ENCODE data around the gene STOM.

Gene STOM

GRCh38 chr9:121326901-121327613 lies 43.0 kb downstream of the STOM start:
- TF ChIP-seq PKNOX1 (IDR thresholded peaks at IDR 0.05): no peak
- no peak for TF ChIP-seq SUZ12 (IDR thresholded peaks at IDR 0.05)
- TF ChIP-seq HDGF (IDR thresholded peaks at IDR 0.05; ENCODE audit: borderline replicate concordance): no peak
- no peak for TF ChIP-seq BHLHE40 (IDR thresholded peaks at IDR 0.05; ENCODE audit: borderline replicate concordance)
- no peak for DNase-seq (ENCODE audit: extremely low spot score)
- ChIA-PET CTCF (no interaction called here), POLR2A (interaction anchor here (1.3 kb wide), 1 partner anchor 83 kb away, joined by 3 read pairs; no protein-coding TSS in a partner anchor)

- DNase-seq (ENCODE audit: extremely low spot score): no peak
- ChIA-PET POLR2A (no interaction called here), CTCF (no interaction called here)
- TF ChIP-seq TARDBP (IDR thresholded peaks at IDR 0.05): no peak
- TF ChIP-seq CTBP1 (IDR thresholded peaks at IDR 0.05; ENCODE audit: borderline replicate concordance): no peak
- TF ChIP-seq ELF4 (IDR thresholded peaks at IDR 0.05): no peak
- TF ChIP-seq FOXK2 (IDR thresholded peaks at IDR 0.05): no peak
- no peak for TF ChIP-seq SP1 (IDR thresholded peaks at IDR 0.05)
- no peak for TF ChIP-seq FOXA1 (IDR thresholded peaks at IDR 0.05)
- TF ChIP-seq BHLHE40 (IDR thresholded peaks at IDR 0.05; ENCODE audit: borderline replicate concordance): no peak
- no peak for TF ChIP-seq SUZ12 (IDR thresholded peaks at IDR 0.05)
- no peak for TF ChIP-seq L3MBTL2 (conservative IDR thresholded peaks at IDR 0.05)
- no peak for TF ChIP-seq HDGF (IDR thresholded peaks at IDR 0.05; ENCODE audit: borderline replicate concordance)
These were observed 43.8 kb downstream of the STOM start for GRCh38 chr9:121326130-121326838.

GRCh38 chr9:121325387-121325786 lies 44.7 kb downstream of the STOM start:
- POLR2A ChIA-PET: no interaction called here
- no peak for DNase-seq (ENCODE audit: extremely low spot score)

GRCh38 chr9:121324755-121325154 lies 45.3 kb downstream of the STOM start:
- ChIA-PET CTCF (no interaction called here), POLR2A (no interaction called here)
- no peak for TF ChIP-seq NFRKB (IDR thresholded peaks at IDR 0.05)
- TF ChIP-seq CTBP1 (IDR thresholded peaks at IDR 0.05; ENCODE audit: borderline replicate concordance): no peak
- no peak for DNase-seq (ENCODE audit: extremely low spot score)

More at GRCh38 chr9:121325387-121325786, 44.7 kb downstream of the STOM start:
- TF ChIP-seq LEF1 (IDR thresholded peaks at IDR 0.05; ENCODE audit: borderline replicate concordance) (no peak), HDGF (IDR thresholded peaks at IDR 0.05; ENCODE audit: borderline replicate concordance) (no peak), L3MBTL2 (conservative IDR thresholded peaks at IDR 0.05) (no peak), ARNT (IDR thresholded peaks at IDR 0.05) (no peak), ELF4 (IDR thresholded peaks at IDR 0.05) (no peak), ZNF384 (IDR thresholded peaks at IDR 0.05) (no peak), NFRKB (IDR thresholded peaks at IDR 0.05) (no peak), SUZ12 (IDR thresholded peaks at IDR 0.05) (no peak), FOXK2 (IDR thresholded peaks at IDR 0.05) (no peak), PKNOX1 (IDR thresholded peaks at IDR 0.05) (no peak), FOXA1 (IDR thresholded peaks at IDR 0.05) (no peak), CTBP1 (IDR thresholded peaks at IDR 0.05; ENCODE audit: borderline replicate concordance) (no peak), BHLHE40 (IDR thresholded peaks at IDR 0.05; ENCODE audit: borderline replicate concordance) (no peak), FOXM1 (IDR thresholded peaks at IDR 0.05; ENCODE audit: borderline replicate concordance) (no peak), TARDBP (IDR thresholded peaks at IDR 0.05) (no peak), SP1 (IDR thresholded peaks at IDR 0.05) (no peak)
- CTCF ChIA-PET: no interaction called here

- TF ChIP-seq SUZ12 (IDR thresholded peaks at IDR 0.05) (no peak), LEF1 (IDR thresholded peaks at IDR 0.05; ENCODE audit: borderline replicate concordance) (no peak), ARNT (IDR thresholded peaks at IDR 0.05) (no peak), PKNOX1 (IDR thresholded peaks at IDR 0.05) (no peak), HDGF (IDR thresholded peaks at IDR 0.05; ENCODE audit: borderline replicate concordance) (no peak), BHLHE40 (IDR thresholded peaks at IDR 0.05; ENCODE audit: borderline replicate concordance) (no peak), CTBP1 (IDR thresholded peaks at IDR 0.05; ENCODE audit: borderline replicate concordance) (no peak), SP1 (IDR thresholded peaks at IDR 0.05) (no peak), ZNF384 (IDR thresholded peaks at IDR 0.05) (no peak), FOXM1 (IDR thresholded peaks at IDR 0.05; ENCODE audit: borderline replicate concordance) (no peak), ELF4 (IDR thresholded peaks at IDR 0.05) (no peak), FOXK2 (IDR thresholded peaks at IDR 0.05) (no peak), FOXA1 (IDR thresholded peaks at IDR 0.05) (no peak), NFRKB (IDR thresholded peaks at IDR 0.05) (no peak), L3MBTL2 (conservative IDR thresholded peaks at IDR 0.05) (no peak), TARDBP (IDR thresholded peaks at IDR 0.05) (no peak)
These were observed 45.7 kb downstream of the STOM start for GRCh38 chr9:121324316-121324715.

GRCh38 chr9:121323449-121324151 lies 46.5 kb downstream of the STOM start:
- CTCF ChIA-PET: no interaction called here

More at GRCh38 chr9:121324316-121324715, 45.7 kb downstream of the STOM start:
- ChIA-PET POLR2A (no interaction called here), CTCF (no interaction called here)
- DNase-seq (ENCODE audit: extremely low spot score): no peak

More at GRCh38 chr9:121323449-121324151, 46.5 kb downstream of the STOM start:
- POLR2A ChIA-PET: no interaction called here
- DNase-seq (ENCODE audit: extremely low spot score): no peak
- TF ChIP-seq NFRKB (IDR thresholded peaks at IDR 0.05): no peak
- TF ChIP-seq FOXK2 (IDR thresholded peaks at IDR 0.05): no peak
- no peak for TF ChIP-seq SP1 (IDR thresholded peaks at IDR 0.05)
- no peak for TF ChIP-seq HDGF (IDR thresholded peaks at IDR 0.05; ENCODE audit: borderline replicate concordance)
- no peak for TF ChIP-seq SUZ12 (IDR thresholded peaks at IDR 0.05)
- TF ChIP-seq ARNT (IDR thresholded peaks at IDR 0.05): no peak
- TF ChIP-seq ZNF384 (IDR thresholded peaks at IDR 0.05): no peak
- TF ChIP-seq CTBP1 (IDR thresholded peaks at IDR 0.05; ENCODE audit: borderline replicate concordance): no peak
- no peak for TF ChIP-seq BHLHE40 (IDR thresholded peaks at IDR 0.05; ENCODE audit: borderline replicate concordance)

Data from HEK293T (cell line).